Heart right ventricle (tissue), 16 donors: Measurements from ENCODE around the gene ZNF639. TPM values are rescaled to one million over a fixed set of nuclear protein-coding genes. Genes with fewer than 3 reads are reported as not detected.

Source experiments
- ATAC-seq, 8 donors: fragments of 200-7000 bp; cut with Tn5 transposase; one replicate each; pipeline ENCODE4 v1.9.1; 2020; ENCODE audit warnings: mild to moderate bottlenecking in 8 of 8, moderate library complexity in 8 of 8, moderate number of reproducible peaks in 1 of 8
- DNase-seq, 2 donors: peaks; one replicate each; pipeline ENCODE4 v3.0.0-alpha.2; 2020
- H3K27ac ChIP-seq, 10 donors: fragments of 200-600 bp; sonication (generic) in 2 of 10; one replicate each; pipeline versions ENCODE4 v1.5.0 to v1.8.0; 2020 to 2022; ENCODE audit warnings: mild to moderate bottlenecking in 3 of 10
- H3K27me3 ChIP-seq, 7 donors: fragments of 200-600 bp; one replicate each; pipeline ENCODE4 v1.8.0; 2021 to 2022; ENCODE audit warnings: mild to moderate bottlenecking in 2 of 7
- H3K36me3 ChIP-seq, 9 donors: fragments of 200-600 bp; sonication (generic) in 1 of 9; one replicate each; pipeline versions ENCODE4 v1.5.0 to v1.8.0; 2020 to 2022; ENCODE audit warnings: mild to moderate bottlenecking in 2 of 9
- H3K4me1 ChIP-seq, 9 donors: fragments of 200-600 bp; sonication (generic) in 1 of 9; one replicate each; pipeline versions ENCODE4 v1.5.0 to v1.8.0; 2020 to 2022; ENCODE audit warnings: mild to moderate bottlenecking in 4 of 9
- H3K4me3 ChIP-seq, 10 donors: fragments of 200-600 bp; sonication (generic) in 2 of 10; one replicate each; pipeline versions ENCODE4 v1.5.0 to v1.8.0; 2020 to 2022; ENCODE audit warnings: mild to moderate bottlenecking in 7 of 10, moderate library complexity in 2 of 10
- H3K9me3 ChIP-seq, 11 donors: fragments of 200-600 bp in 10 of 11; sonication (generic) in 2 of 11; one replicate each; pipeline versions ENCODE4 v1.5.0 to v1.8.0; 2013 to 2022; ENCODE audit warnings: mild to moderate bottlenecking in 2 of 11, control low read depth in 1 of 11, moderate library complexity in 1 of 11
- WGBS, 2 donors: extraction: QIAGEN DNeasy Blood & Tissue Kit; methylation state at CpG; one replicate each; pipeline ENCODE4 v1.1.7; 2013; ENCODE audit warnings: inconsistent platforms in 1 of 2; 5-methylcytosine and 5-hydroxymethylcytosine counted together
- intact Hi-C, 10 donors: fragments of 100-400 bp; cut with DNase I; formaldehyde crosslinking; loops; one replicate each; pipeline versions ENCODE4 v1.11.1 to v1.14.2; 2022
- polyA plus RNA-seq, 2 donors: library from polyadenylated mRNA; stranded (reverse); fragments of 200-250 nt; gene quantifications; one replicate each; pipeline ENCODE4 v1.2.3, GENCODE V29; 2013
- total RNA-seq, 10 donors: library from RNA; stranded (reverse); fragmentation: NEBNext Ultra II Directional in 3 of 10; extraction: Animal tissue kit (Norgen Biotek cat#: 25700) in 3 of 10; gene quantifications; one replicate each; pipeline versions ENCODE4 v1.2.1 to v1.2.4, GENCODE V29; 2021 to 2023
- TF ChIP-seq, protein P1 (sequence below), 9 donors: fragments of 200-600 bp; sonication (generic) in 2 of 9; IDR thresholded peaks; one replicate each; pipeline versions ENCODE4 v1.5.0 to v1.8.0; 2021 to 2022; ENCODE audit warnings: antibody characterized with exemption in 9 of 9, mild to moderate bottlenecking in 5 of 9, moderate library complexity in 1 of 9
- donor health status: Arrhythmogenic right ventricular cardiomyopathy.
- donor health status: ischemic (EF 13 %, LVEDD 7.1; RV severe dilation, severe dysfunction).
- donor health status: healthy with polysubstance abuse.
- donor health status: DM: no; HTN: yes; CAD: no.
- donor health status: DM: no; HTN: no; CAD: no.
- donor health status: ischemic (EF 25% LVEDD 6.9; RV normal size, moderate dysfunction).
- donor health status: ischemic (EF 25% LVEDD 5.7; RV mildly dilated, moderate dysfunction).
- donor health status: healthy.
- donor health status: DM: yes; HTN: yes; CAD: no.
- donor health status: Ischemic cardiomyopathy.
- donor health status: ischemic (EF 35%, LVEDD 5.7; RV mildly dilated, moderate dysfunction).
- donor health status: nonischemic (EF 11% LVEDD 7.7; RV severe dilation, severe dysfunction).
- donor health status: DM: yes; HTN: yes; CAD: no.
- donor health status: PGD.
- donor health status: ischemic (EF 29% LVEDD 5.4; RV normal size, mild dysfunction).
- donor health status: nonischemic (EF 23%, LVEDD 6.1; RV moderate dilation, normal function).

Gene ZNF639
- total and polyA plus RNA-seq, 12 donors, result 14.1 to 41.0 (median 29.2) TPM

DNA sequence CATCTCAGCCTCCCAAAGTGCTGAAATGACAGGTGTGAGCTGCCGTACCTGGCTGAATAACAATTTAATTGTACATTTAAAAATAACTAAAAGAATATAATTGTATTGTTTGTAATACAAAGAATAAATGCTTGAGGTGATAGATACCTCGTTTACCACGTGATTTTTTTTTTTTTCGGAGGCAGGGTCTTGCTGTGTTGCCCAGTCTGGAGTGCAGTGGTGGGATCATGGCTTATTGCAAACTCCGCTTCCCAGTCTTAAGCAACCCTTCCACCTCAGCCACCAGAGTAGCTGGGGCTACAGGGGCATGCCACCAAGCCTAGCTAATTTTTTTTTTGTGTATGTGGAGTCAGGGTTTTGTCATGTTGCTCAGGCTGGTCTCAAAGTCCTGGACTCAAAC is 40.5 kb downstream of the ZNF639 start:
- TF ChIP-seq, protein P1, sequence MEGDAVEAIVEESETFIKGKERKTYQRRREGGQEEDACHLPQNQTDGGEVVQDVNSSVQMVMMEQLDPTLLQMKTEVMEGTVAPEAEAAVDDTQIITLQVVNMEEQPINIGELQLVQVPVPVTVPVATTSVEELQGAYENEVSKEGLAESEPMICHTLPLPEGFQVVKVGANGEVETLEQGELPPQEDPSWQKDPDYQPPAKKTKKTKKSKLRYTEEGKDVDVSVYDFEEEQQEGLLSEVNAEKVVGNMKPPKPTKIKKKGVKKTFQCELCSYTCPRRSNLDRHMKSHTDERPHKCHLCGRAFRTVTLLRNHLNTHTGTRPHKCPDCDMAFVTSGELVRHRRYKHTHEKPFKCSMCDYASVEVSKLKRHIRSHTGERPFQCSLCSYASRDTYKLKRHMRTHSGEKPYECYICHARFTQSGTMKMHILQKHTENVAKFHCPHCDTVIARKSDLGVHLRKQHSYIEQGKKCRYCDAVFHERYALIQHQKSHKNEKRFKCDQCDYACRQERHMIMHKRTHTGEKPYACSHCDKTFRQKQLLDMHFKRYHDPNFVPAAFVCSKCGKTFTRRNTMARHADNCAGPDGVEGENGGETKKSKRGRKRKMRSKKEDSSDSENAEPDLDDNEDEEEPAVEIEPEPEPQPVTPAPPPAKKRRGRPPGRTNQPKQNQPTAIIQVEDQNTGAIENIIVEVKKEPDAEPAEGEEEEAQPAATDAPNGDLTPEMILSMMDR (IDR thresholded peaks at IDR 0.05), result no peak
- Histone ChIP-seq H3K36me3 (peaks cover 0 to 100% (median 81%) of the 10 kb centered on the region in 9 donors), H3K27ac (no peak overlapping the region), H3K4me1 (no peaks in the 10 kb centered on the region), H3K4me3 (no peak overlapping the region), H3K9me3 (no peaks in the 10 kb centered on the region), H3K27me3 (no peaks in the 10 kb centered on the region)
- intact Hi-C loops, result no loop called here
- no peak for DNase-seq
- 97% methylated on average over 5 of the region's 5 CpGs for WGBS, 2 donors
- no peak for ATAC-seq

DNA sequence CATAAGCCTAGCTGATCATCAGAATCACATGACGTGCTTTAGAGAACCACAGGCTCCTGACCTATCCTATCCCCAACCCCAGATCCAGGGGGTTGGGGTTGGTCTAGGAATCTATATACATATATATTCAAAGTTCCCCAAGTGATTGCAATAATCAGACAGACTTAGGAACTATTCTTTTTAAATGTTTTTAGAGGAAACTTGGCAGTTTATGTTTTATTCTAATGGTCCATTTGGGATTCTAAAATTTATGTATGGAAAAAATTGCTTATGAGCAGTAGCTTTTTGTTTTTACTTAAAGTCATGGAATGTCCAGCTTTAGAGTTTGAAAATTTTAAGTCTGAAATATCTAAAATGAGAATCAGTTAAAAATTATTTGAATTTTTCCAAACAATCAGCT is 46.8 kb downstream of the ZNF639 start:
- Histone ChIP-seq H3K4me3 (no peak overlapping the region), H3K36me3 (peaks cover 0 to 99% (median 45%) of the 10 kb centered on the region in 9 donors), H3K27me3 (no peaks in the 10 kb centered on the region), H3K27ac (no peak overlapping the region), H3K4me1 (no peaks in the 10 kb centered on the region), H3K9me3 (no peaks in the 10 kb centered on the region)
- TF ChIP-seq, protein P1 (IDR thresholded peaks at IDR 0.05), result no peak
- DNase-seq (no peak), ATAC-seq (no peak)
- intact Hi-C loops, result no loop called here
- WGBS, 2 donors, result 93 to 97% methylated on average over 1 of the region's 1 CpG

DNA sequence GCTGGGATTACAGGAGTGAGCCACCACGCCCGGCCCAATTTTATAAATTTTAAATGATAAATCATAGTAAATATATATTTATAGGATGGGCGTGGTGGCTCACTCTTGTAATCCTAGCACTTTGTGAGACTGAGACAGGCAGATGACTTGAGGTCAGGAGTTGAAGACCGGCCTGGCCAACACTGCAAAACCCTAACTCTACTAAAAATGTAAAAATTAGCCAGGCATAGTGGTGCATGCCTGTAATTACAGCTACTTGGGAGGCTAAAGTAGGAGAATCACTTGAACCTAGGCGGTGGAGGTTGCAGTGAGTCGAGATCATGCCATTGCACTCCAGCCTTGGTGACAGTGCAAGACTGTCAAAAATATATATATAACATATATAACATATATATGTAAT is 51.1 kb downstream of the ZNF639 start:
- ATAC-seq (no peak), DNase-seq (no peak)
- no peaks in the 10 kb centered on the region for H3K9me3 ChIP-seq
- no peak overlapping the region for H3K4me3 ChIP-seq
- intact Hi-C loops, result no loop called here
- H3K4me1 ChIP-seq, result no peaks in the 10 kb centered on the region
- peaks cover 0 to 99% (median 34%) of the 10 kb centered on the region in 9 donors for H3K36me3 ChIP-seq
- WGBS, 2 donors, result 98% methylated on average over 6 of the region's 6 CpGs
- H3K27ac ChIP-seq, result no peak overlapping the region
- TF ChIP-seq, protein P1 (IDR thresholded peaks at IDR 0.05), result no peak
- no peaks in the 10 kb centered on the region for H3K27me3 ChIP-seq

DNA sequence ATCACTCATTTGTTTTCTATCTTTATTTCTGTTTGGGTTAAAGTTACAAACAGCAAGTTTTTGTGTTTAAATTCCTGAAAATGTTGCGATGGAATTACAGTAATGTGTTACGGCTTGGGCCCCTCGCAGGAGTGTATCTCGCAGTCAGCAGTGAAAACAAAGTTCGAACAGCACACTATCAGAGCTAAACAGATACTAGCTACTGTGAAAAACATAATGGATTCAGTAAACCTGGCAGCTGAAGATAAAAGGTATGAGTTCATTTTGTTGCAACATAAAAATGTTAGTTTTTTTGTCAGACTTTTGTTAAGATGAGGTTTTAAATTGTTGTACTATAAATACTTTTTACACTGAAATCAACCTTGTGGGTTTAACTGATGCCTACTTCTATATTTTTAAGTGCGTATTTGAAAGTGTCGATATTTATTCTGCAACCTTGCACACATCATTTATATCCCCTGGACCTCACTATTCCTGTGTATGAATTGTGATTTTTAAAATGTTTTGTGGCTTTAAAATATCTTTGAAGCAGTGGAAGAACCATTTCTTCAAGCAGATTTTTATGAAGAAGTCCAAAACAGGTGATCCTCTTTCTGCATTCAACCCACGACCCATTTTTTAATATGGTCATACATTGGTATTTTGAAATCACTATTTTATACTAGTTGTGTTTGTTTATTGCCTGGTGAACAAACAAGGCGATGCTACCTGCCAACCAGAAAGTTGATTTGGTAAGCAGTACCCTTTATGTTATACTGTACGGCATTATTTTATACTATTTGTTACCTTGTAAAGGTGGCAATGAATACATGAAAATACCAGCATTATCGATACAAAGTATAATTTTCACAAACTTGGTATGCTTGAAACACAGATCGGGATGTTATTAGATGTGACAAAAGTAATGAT is 52.5 kb downstream of the ZNF639 start:
- no peak for ATAC-seq
- no peak overlapping the region for H3K4me3 ChIP-seq
- DNase-seq, result no peak
- H3K4me1 ChIP-seq, result no peaks in the 10 kb centered on the region
- no peak overlapping the region for H3K27ac ChIP-seq
- H3K27me3 ChIP-seq, result no peaks in the 10 kb centered on the region
- intact Hi-C loops, result no loop called here
- H3K9me3 ChIP-seq, result no peaks in the 10 kb centered on the region
- WGBS, 2 donors, result 89 to 91% methylated on average over 12 of the region's 12 CpGs
- peaks cover 0 to 99% (median 45%) of the 10 kb centered on the region in 9 donors for H3K36me3 ChIP-seq
- TF ChIP-seq, protein P1 (IDR thresholded peaks at IDR 0.05), result no peak
